GM12878 (cell line): ENCODE data around the gene PLCB4. TPM values are rescaled to one million over a fixed set of nuclear protein-coding genes. Genes with fewer than 3 reads are reported as not detected.

Experiments
- ATAC-seq: fragments of 200-7000 bp; cut with Tn5 transposase; 3 replicates; pipeline ENCODE4 v1.9.1; 2020; ENCODE audit warnings: mild to moderate bottlenecking, moderate library complexity
- BruUV-seq: library from RNA; stranded (reverse); fragments of 400-500 nt; replicated peaks from 2 replicates; lab custom pipeline; 2021; lab: Mats Ljungman, UMichigan
- CTCF ChIA-PET: fragments of 300-600 bp; sonication (Branson Sonifier 250); formaldehyde crosslinking; extraction: SDS; loops from one replicate; lab custom pipeline; 2021; ENCODE audit warnings: inconsistent platforms; lab: Yijun Ruan, JAX
- POLR2A ChIA-PET: fragments of 350-600 bp; formaldehyde crosslinking; extraction: SDS; loops from one replicate; lab custom pipeline; 2021; ENCODE audit warnings: inconsistent platforms; lab: Charles Lee
- RAD21 ChIA-PET: fragments of 300-600 bp; sonication (Branson Sonifier 250); formaldehyde crosslinking; loops from one replicate; lab custom pipeline; 2023; ENCODE audit warnings: antibody characterized with exemption; ENCODE audit not compliant: unreplicated experiment; lab: Charles Lee
- SMC1A ChIA-PET: fragments of 300-600 bp; sonication (Branson Sonifier 250); formaldehyde crosslinking; loops from one replicate; lab custom pipeline; 2023; ENCODE audit not compliant: unreplicated experiment, uncharacterized antibody; lab: Charles Lee
- DNase-seq: peaks from one replicate; pipeline ENCODE4 v3.0.0-alpha.2; 2011; ENCODE audit warnings: low read depth, low spot score
- FAIRE-seq: peaks from 3 replicates; lab custom pipeline; 2011; peaks lifted over from hg19 to GRCh38; lab: Jason Lieb, UNC
- H2AFZ ChIP-seq: 2 replicates; pipeline ENCODE4 v1.6.0; 2011; ENCODE audit warnings: low read depth, low read length, control low read depth; ENCODE audit not compliant: control insufficient read depth
- H3K27ac ChIP-seq: 2 replicates; pipeline ENCODE4 v1.5.1; 2011; ENCODE audit warnings: control low read depth; ENCODE audit not compliant: control insufficient read depth, insufficient read depth
- H3K27me3 ChIP-seq, 2 experiments: replicated peaks in 1 of 2; 2 replicates each; pipeline versions ENCODE4 v1.6.0 to v1.6.1; 2011; ENCODE audit warnings: low read length in 1 of 2; ENCODE audit not compliant: control insufficient read depth in 2 of 2, insufficient read depth in 2 of 2
- H3K36me3 ChIP-seq, 2 experiments: 2 replicates each; pipeline ENCODE4 v1.5.1; 2011; ENCODE audit warnings: low read length in 1 of 2; ENCODE audit not compliant: control insufficient read depth in 2 of 2, insufficient read depth in 2 of 2
- H3K4me1 ChIP-seq: 2 replicates; pipeline ENCODE4 v1.6.1; 2011; ENCODE audit warnings: mild to moderate bottlenecking, low read length, moderate library complexity, mixed read lengths; ENCODE audit not compliant: control insufficient read depth, insufficient read depth
- H3K4me2 ChIP-seq: 2 replicates; pipeline ENCODE4 v1.6.0; 2011; ENCODE audit warnings: control low read depth; ENCODE audit not compliant: control insufficient read depth, insufficient read depth
- H3K4me3 ChIP-seq: fragments of 200-600 bp; sonication (generic); 2 replicates; pipeline ENCODE4 v1.5.1; 2016
- H3K79me2 ChIP-seq: 2 replicates; pipeline ENCODE4 v1.6.0; 2011; ENCODE audit warnings: low read length; ENCODE audit not compliant: control insufficient read depth, insufficient read depth
- H3K9ac ChIP-seq: 2 replicates; pipeline ENCODE4 v1.8.0; 2011; ENCODE audit warnings: low read length, control low read depth, mixed read lengths; ENCODE audit not compliant: control insufficient read depth, insufficient read depth
- H3K9me3 ChIP-seq: replicated peaks from 3 replicates; pipeline ENCODE4 v1.5.1; 2011; ENCODE audit warnings: mild to moderate bottlenecking, low read length; ENCODE audit not compliant: control insufficient read depth, insufficient read depth
- H4K20me1 ChIP-seq: 2 replicates; pipeline ENCODE4 v1.6.0; 2011; ENCODE audit not compliant: control insufficient read depth, insufficient read depth
- ATF2 ChIP-seq: IDR thresholded peaks from 2 replicates; pipeline ENCODE4 v1.6.1; 2012; ENCODE audit warnings: low read length, inconsistent platforms
- CBX5 ChIP-seq: sonication (generic); IDR thresholded peaks from 2 replicates; pipeline ENCODE4 v1.6.1; 2016; ENCODE audit warnings: low read depth, moderate library complexity, mild to moderate bottlenecking, inconsistent platforms
- CHD2 ChIP-seq: IDR thresholded peaks from 2 replicates; pipeline ENCODE4 v1.6.1; 2011; ENCODE audit warnings: low read depth, low read length, improper control_type of control experiment, borderline replicate concordance
- ELK1 ChIP-seq: IDR thresholded peaks from 2 replicates; pipeline ENCODE4 v1.6.1; 2012; ENCODE audit warnings: low read depth, low read length, improper control_type of control experiment
- GATAD2B ChIP-seq: fragments of 450-650 bp; conservative IDR thresholded peaks from 2 replicates; pipeline ENCODE4 v1.6.1; 2017; ENCODE audit warnings: low read depth, mild to moderate bottlenecking, moderate library complexity
- HDAC2 ChIP-seq: fragments of 200-600 bp; sonication (generic); IDR thresholded peaks from 2 replicates; pipeline ENCODE4 v1.6.1; 2017
- IRF5 ChIP-seq: fragments of 450-650 bp; IDR thresholded peaks from 2 replicates; pipeline ENCODE4 v1.6.1; 2017; ENCODE audit warnings: borderline replicate concordance
- MYC ChIP-seq: IDR thresholded peaks from 2 replicates; pipeline ENCODE4 v1.6.1; 2011; ENCODE audit warnings: mild to moderate bottlenecking, low read length, moderate library complexity, inconsistent platforms; ENCODE audit not compliant: insufficient read depth, insufficient replicate concordance, insufficient read length, severe bottlenecking
- NKRF ChIP-seq: fragments of 450-650 bp; conservative IDR thresholded peaks from 2 replicates; pipeline ENCODE4 v1.6.1; 2017; ENCODE audit warnings: mild to moderate bottlenecking, moderate library complexity
- PAX8 ChIP-seq: fragments of 450-650 bp; IDR thresholded peaks from 2 replicates; pipeline ENCODE4 v1.6.1; 2017; ENCODE audit warnings: mild to moderate bottlenecking, moderate library complexity
- POLR2A ChIP-seq: IDR thresholded peaks from 2 replicates; pipeline ENCODE4 v1.6.1; 2011; ENCODE audit warnings: low read depth, mild to moderate bottlenecking, low read length
- SMAD1 ChIP-seq: fragments of 450-650 bp; IDR thresholded peaks from 2 replicates; pipeline ENCODE4 v1.6.1; 2018; ENCODE audit warnings: mild to moderate bottlenecking, low read depth; ENCODE audit not compliant: partially characterized antibody
- USF1 ChIP-seq: IDR thresholded peaks from 2 replicates; pipeline ENCODE4 v1.6.1; 2011; ENCODE audit warnings: borderline replicate concordance, low read depth, mild to moderate bottlenecking, moderate library complexity, mixed read lengths, low read length; ENCODE audit not compliant: insufficient read depth; ENCODE audit errors: extremely low read length
- USF2 ChIP-seq: IDR thresholded peaks from 2 replicates; pipeline ENCODE4 v1.6.1; 2011; ENCODE audit warnings: low read depth, low read length, improper control_type of control experiment, borderline replicate concordance
- YBX1 ChIP-seq: fragments of 450-650 bp; IDR thresholded peaks from 2 replicates; pipeline ENCODE4 v1.6.1; 2016; ENCODE audit warnings: antibody characterized with exemption
- YY1 ChIP-seq: IDR thresholded peaks from 2 replicates; pipeline ENCODE4 v1.6.1; 2011; ENCODE audit warnings: low read depth, mild to moderate bottlenecking, low read length
- WGBS: methylation state at CpG from one replicate; pipeline ENCODE4 v1.1.6; 2016; ENCODE audit warnings: low lambda C conversion rate; ENCODE audit not compliant: insufficient replicate concordance, insufficient coverage; ENCODE audit errors: missing lambda C conversion rate; 5-methylcytosine and 5-hydroxymethylcytosine counted together
- in situ Hi-C: fragments of 300-500 bp; cut with MboI; formaldehyde crosslinking; loops from 9 replicates; pipeline ENCODE4 v1.14.3; 2018; ENCODE audit warnings: mixed read lengths
- intact Hi-C: fragments of 100-400 bp; cut with micrococcal nuclease; formaldehyde crosslinking; loops from one replicate; pipeline ENCODE4 v1.14.2; 2022; ENCODE audit not compliant: unreplicated experiment
- polyA plus RNA-seq, 11 experiments: library from polyadenylated mRNA; depleted of rRNA in 4 of 11; unstranded in 6 of 11; stranded (reverse) in 5 of 11; fragments of >200 nt; fragmentation: Nextera tagmentation in 4 of 11; fragmentation: Illumina TruSeq in 1 of 11; extraction: Ambion mirVana in 4 of 11; extraction: Trizol in 1 of 11; gene quantifications; 1 replicate in 1 of 11; 2 replicates in 10 of 11; pipeline versions ENCODE4 v1.2.1 to v1.2.3, GENCODE V29; 2011 to 2016; ENCODE audit warnings: inconsistent platforms in 2 of 11, missing spikeins in 2 of 11, low read depth in 1 of 11
- total RNA-seq, 4 experiments: library from RNA; depleted of rRNA in 3 of 4; stranded (reverse); fragments of >200 nt in 3 of 4; fragmentation: Illumina TruSeq in 1 of 4; extraction: Trizol in 1 of 4; gene quantifications; 2 replicates each; pipeline versions ENCODE4 v1.2.1 to v1.2.3, GENCODE V29; 2013 to 2021

Gene PLCB4
- total and polyA plus RNA-seq, 10 of the 15 experiments (the other 5 are each of a cell fraction or from before 2014, with no cell fraction given), result not detected

- H3K27me3 ChIP-seq, result no peaks in the 10 kb centered on the region; a peak in 1 of 4 replicates
- in situ Hi-C loops (loop anchor here (10.0 kb wide), 1 partner anchor 512 kb away; no protein-coding TSS in a partner anchor), intact Hi-C loops (no loop called here)
- TF ChIP-seq YBX1 (no peak), ATF2 (no peak), YY1 (no peak), HDAC2 (no peak), PAX8 (no peak), GATAD2B (no peak), ELK1 (no peak), MYC (no peak), USF1 (no peak), CHD2 (no peak), CBX5 (no peak), SMAD1 (no peak), POLR2A (no peak), NKRF (no peak), USF2 (no peak), IRF5 (no peak)
- H3K36me3 ChIP-seq, result no peaks in the 10 kb centered on the region
- H3K9ac ChIP-seq, result no peak overlapping the region
- peaks cover 8% of the 10 kb centered on the region for H3K4me1 ChIP-seq
- H3K27ac ChIP-seq, result no peak overlapping the region
- ChIA-PET POLR2A (no interaction called here), RAD21 (no interaction called here), CTCF (no interaction called here), SMC1A (no interaction called here)
- H2AFZ ChIP-seq, result no peak overlapping the region
- H4K20me1 ChIP-seq, result no peaks in the 10 kb centered on the region
- 79% methylated on average over 3 of the region's 3 CpGs for WGBS
- BruUV-seq, result no TSS peak
- H3K4me2 ChIP-seq, result no peak overlapping the region
- DNase-seq (no peak), FAIRE-seq (no peak), ATAC-seq (no peak)
- H3K9me3 ChIP-seq, result no peaks in the 10 kb centered on the region; the same call in 2 of the 3 replicates
- H3K79me2 ChIP-seq, result no peaks in the 10 kb centered on the region
- H3K4me3 ChIP-seq, result no peak overlapping the region
Observed at GRCh38 chr20:9402546-9402945, 333.7 kb downstream of the PLCB4 start.
